Neuron (in vitro differentiated cells): ENCODE measurements around the gene EFNA5.

Experiments
- H2AFZ ChIP-seq: one replicate; pipeline ENCODE4 v1.6.1; 2013; ENCODE audit warnings: low read depth, mild to moderate bottlenecking, inconsistent platforms, low read length, moderate library complexity
- H3K27me3 ChIP-seq: one replicate; pipeline ENCODE4 v1.6.1; 2013; ENCODE audit warnings: low read length; ENCODE audit not compliant: insufficient read depth
- H3K36me3 ChIP-seq: one replicate; pipeline ENCODE4 v1.6.1; 2013; ENCODE audit warnings: low read length; ENCODE audit not compliant: insufficient read depth
- H3K4me1 ChIP-seq: one replicate; pipeline ENCODE4 v1.6.1; 2013; ENCODE audit warnings: low read length; ENCODE audit not compliant: insufficient read depth
- H3K4me3 ChIP-seq: 2 replicates; pipeline ENCODE4 v1.5.1; 2013; ENCODE audit warnings: mild to moderate bottlenecking, low read length, moderate library complexity
- H3K9me3 ChIP-seq: one replicate; pipeline ENCODE4 v1.6.1; 2013; ENCODE audit warnings: low read length

Gene EFNA5

GRCh38 chr5:107652408-107652807 lies 18.3 kb downstream of the EFNA5 start:
- Histone ChIP-seq H3K9me3 (no peaks in the 10 kb centered on the region), H3K4me1 (peaks cover 34% of the 10 kb centered on the region), H3K27me3 (no peaks in the 10 kb centered on the region), H3K4me3 (no peak overlapping the region), H2AFZ (no peak overlapping the region), H3K36me3 (peaks cover 3% of the 10 kb centered on the region)

- no peak overlapping the region for H3K4me3 ChIP-seq
- no peak overlapping the region for H2AFZ ChIP-seq
- peaks cover 34% of the 10 kb centered on the region for H3K4me1 ChIP-seq
- no peaks in the 10 kb centered on the region for H3K9me3 ChIP-seq
- no peaks in the 10 kb centered on the region for H3K27me3 ChIP-seq
- peaks cover 3% of the 10 kb centered on the region for H3K36me3 ChIP-seq
These were observed 19.4 kb downstream of the EFNA5 start for GRCh38 chr5:107651325-107651724.

- Histone ChIP-seq H3K36me3 (peaks cover 3% of the 10 kb centered on the region), H3K9me3 (no peaks in the 10 kb centered on the region), H2AFZ (no peak overlapping the region), H3K4me1 (no peaks in the 10 kb centered on the region), H3K4me3 (no peak overlapping the region), H3K27me3 (no peaks in the 10 kb centered on the region)
These were observed 24.3 kb downstream of the EFNA5 start for GRCh38 chr5:107646418-107646817.

DNA sequence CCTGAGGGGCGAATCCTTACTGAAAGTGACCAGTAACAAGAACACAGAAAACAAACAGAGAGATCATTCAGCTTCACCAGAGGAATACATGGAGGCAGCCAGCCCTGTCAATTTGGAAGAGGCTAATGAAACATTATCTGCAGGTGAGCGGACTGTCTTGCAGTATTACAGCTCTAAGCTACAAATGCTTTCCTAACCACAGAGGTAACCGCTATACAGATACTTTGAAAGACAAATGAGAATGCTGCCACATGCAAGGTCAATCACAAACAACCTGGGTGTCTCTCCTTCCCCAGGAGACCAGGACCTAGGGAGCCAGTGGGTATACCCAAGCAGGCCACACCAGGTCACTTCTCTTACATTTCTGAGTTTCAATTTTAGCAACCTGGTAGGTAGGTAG lies 30.2 kb downstream of the EFNA5 start:
- no peak overlapping the region for H2AFZ ChIP-seq
- H3K4me3 ChIP-seq = no peak overlapping the region
- H3K27me3 ChIP-seq = no peaks in the 10 kb centered on the region
- no peaks in the 10 kb centered on the region for H3K36me3 ChIP-seq
- no peaks in the 10 kb centered on the region for H3K4me1 ChIP-seq
- no peaks in the 10 kb centered on the region for H3K9me3 ChIP-seq

DNA sequence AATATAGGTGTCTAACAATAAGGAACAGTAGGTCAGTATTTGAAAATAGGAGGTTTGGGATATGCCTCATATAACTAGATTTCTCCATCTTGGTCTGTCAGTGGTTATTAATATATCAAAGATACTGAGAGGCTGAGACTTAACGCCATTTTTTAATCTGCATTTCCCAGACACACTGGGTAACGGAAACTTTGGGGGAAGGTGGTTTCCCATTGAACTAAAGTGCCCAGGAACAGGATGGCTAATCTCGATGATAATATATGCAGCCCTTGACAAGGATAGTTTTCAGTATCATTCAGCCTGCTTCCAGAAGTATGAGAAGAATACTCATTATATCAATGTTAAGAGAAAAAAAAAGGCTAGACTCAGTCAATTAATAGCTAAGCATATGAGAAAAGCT lies 30.7 kb downstream of the EFNA5 start:
- no peaks in the 10 kb centered on the region for H3K9me3 ChIP-seq
- H3K4me3 ChIP-seq = no peak overlapping the region
- no peak overlapping the region for H2AFZ ChIP-seq
- no peaks in the 10 kb centered on the region for H3K4me1 ChIP-seq
- no peaks in the 10 kb centered on the region for H3K36me3 ChIP-seq
- H3K27me3 ChIP-seq = no peaks in the 10 kb centered on the region

GRCh38 chr5:107636555-107636954 lies 34.2 kb downstream of the EFNA5 start:
- Histone ChIP-seq H3K4me1 (peaks cover 12% of the 10 kb centered on the region), H3K4me3 (no peak overlapping the region), H3K27me3 (no peaks in the 10 kb centered on the region), H2AFZ (no peak overlapping the region), H3K36me3 (no peaks in the 10 kb centered on the region), H3K9me3 (no peaks in the 10 kb centered on the region)

DNA sequence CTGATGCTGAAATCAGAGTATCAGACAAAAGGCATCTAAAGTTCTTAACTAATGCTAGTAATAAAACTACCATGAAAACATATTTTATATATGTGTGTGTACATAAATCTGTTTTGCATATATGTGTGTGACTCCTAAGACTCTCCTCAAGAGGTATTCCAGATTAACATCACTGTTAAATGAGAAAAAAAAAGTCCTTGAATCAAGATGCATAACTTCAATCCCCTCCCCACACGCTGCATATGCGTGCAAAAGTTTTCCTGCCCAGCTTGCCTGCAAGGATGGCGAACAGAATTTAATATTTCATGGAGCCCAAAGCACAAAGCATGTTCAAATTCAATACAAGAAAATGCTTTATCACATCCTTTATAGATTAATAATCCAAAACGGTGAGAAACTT lies 34.7 kb downstream of the EFNA5 start:
- H3K9me3 ChIP-seq = no peaks in the 10 kb centered on the region
- no peak overlapping the region for H3K4me3 ChIP-seq
- no peak overlapping the region for H2AFZ ChIP-seq
- no peaks in the 10 kb centered on the region for H3K36me3 ChIP-seq
- H3K4me1 ChIP-seq = peaks cover 12% of the 10 kb centered on the region
- no peaks in the 10 kb centered on the region for H3K27me3 ChIP-seq

- H3K36me3 ChIP-seq = no peaks in the 10 kb centered on the region
- no peak overlapping the region for H2AFZ ChIP-seq
These were observed 35.5 kb downstream of the EFNA5 start for GRCh38 chr5:107634981-107635848.

DNA sequence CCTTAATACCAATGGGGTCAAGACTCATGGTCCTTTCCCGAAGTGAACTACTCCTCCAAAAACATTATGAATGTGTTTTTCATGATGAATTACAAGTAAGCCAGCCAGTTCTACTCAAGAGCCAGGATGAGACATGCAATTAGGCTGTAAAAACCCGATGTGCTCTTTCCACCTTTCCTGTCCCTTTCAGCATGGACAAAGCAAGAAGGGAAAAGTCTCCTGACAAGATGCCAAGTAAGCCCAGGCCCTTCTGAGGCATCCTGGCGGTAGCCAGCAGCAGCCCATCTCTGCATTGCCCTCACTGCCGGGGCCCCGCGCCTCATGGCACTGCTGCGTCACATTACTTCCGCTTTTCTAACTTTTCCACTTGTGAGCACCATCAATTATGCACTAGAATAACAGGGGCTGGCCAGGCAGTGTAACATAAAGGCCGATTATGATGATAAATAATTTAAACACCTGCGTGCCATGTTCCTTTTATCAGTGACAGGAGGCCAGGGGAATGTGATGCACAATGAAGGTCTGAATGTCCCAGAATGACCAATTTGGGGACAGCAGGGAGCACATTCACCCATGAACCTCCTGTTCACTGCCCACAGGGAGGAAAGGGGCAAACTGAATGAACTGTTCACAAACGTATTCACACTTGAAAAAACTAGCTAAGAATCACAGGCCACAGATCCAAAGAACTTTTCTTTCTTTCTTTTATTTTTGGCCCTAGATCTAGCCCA lies 37.4 kb downstream of the EFNA5 start:
- Histone ChIP-seq H3K9me3 (no peaks in the 10 kb centered on the region), H3K36me3 (peaks cover 2% of the 10 kb centered on the region), H3K4me3 (no peak overlapping the region), H3K27me3 (no peaks in the 10 kb centered on the region), H2AFZ (no peak overlapping the region), H3K4me1 (peaks cover 12% of the 10 kb centered on the region)

More at GRCh38 chr5:107634981-107635848, 35.5 kb downstream of the EFNA5 start:
- no peak overlapping the region for H3K4me3 ChIP-seq
- H3K9me3 ChIP-seq = no peaks in the 10 kb centered on the region
- peaks cover 12% of the 10 kb centered on the region for H3K4me1 ChIP-seq
- no peaks in the 10 kb centered on the region for H3K27me3 ChIP-seq

- no peaks in the 10 kb centered on the region for H3K9me3 ChIP-seq
- H3K4me3 ChIP-seq = no peak overlapping the region
- H3K4me1 ChIP-seq = peaks cover 12% of the 10 kb centered on the region
- no peak overlapping the region for H2AFZ ChIP-seq
- no peaks in the 10 kb centered on the region for H3K27me3 ChIP-seq
- H3K36me3 ChIP-seq = peaks cover 2% of the 10 kb centered on the region
These were observed 38.9 kb downstream of the EFNA5 start for GRCh38 chr5:107631805-107632362.

- Histone ChIP-seq H3K4me3 (no peak overlapping the region), H3K4me1 (peaks cover 12% of the 10 kb centered on the region), H3K27me3 (no peaks in the 10 kb centered on the region), H3K36me3 (peaks cover 2% of the 10 kb centered on the region), H3K9me3 (no peaks in the 10 kb centered on the region), H2AFZ (no peak overlapping the region)
These were observed 40.6 kb downstream of the EFNA5 start for GRCh38 chr5:107630184-107630583.

GRCh38 chr5:107624235-107624634 lies 46.5 kb downstream of the EFNA5 start:
- no peak overlapping the region for H3K4me3 ChIP-seq
- no peak overlapping the region for H2AFZ ChIP-seq
- no peaks in the 10 kb centered on the region for H3K27me3 ChIP-seq
- no peaks in the 10 kb centered on the region for H3K4me1 ChIP-seq
- no peaks in the 10 kb centered on the region for H3K9me3 ChIP-seq
- H3K36me3 ChIP-seq = no peaks in the 10 kb centered on the region

DNA sequence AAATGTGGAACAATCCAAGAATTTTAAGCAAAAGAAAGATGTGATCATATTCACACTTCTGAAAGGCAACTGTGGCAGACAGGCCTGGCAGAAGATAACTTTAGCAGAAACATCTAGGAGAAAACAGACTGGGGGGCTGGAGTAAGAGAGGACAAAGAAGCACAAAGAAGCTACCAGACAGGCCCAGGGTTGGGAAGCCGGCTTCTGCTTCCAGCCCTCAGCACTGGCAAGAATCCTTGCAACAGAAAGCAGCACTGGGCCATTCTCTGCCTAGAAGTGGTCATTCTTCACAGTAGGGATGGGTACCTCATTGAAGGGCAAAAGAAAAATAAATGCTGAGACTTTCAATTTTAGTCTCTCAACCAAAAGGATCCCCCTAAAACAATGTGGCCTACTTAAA lies 49.6 kb downstream of the EFNA5 start:
- Histone ChIP-seq H2AFZ (no peak overlapping the region), H3K4me1 (peaks cover 15% of the 10 kb centered on the region), H3K4me3 (no peak overlapping the region), H3K36me3 (no peaks in the 10 kb centered on the region), H3K9me3 (no peaks in the 10 kb centered on the region), H3K27me3 (no peaks in the 10 kb centered on the region)
